ENCODE results near the gene ENO2.
A peak's percentile ranks its signal among the peaks of the same experiment; 100 is the strongest.

The ENO2 gene

DNA sequence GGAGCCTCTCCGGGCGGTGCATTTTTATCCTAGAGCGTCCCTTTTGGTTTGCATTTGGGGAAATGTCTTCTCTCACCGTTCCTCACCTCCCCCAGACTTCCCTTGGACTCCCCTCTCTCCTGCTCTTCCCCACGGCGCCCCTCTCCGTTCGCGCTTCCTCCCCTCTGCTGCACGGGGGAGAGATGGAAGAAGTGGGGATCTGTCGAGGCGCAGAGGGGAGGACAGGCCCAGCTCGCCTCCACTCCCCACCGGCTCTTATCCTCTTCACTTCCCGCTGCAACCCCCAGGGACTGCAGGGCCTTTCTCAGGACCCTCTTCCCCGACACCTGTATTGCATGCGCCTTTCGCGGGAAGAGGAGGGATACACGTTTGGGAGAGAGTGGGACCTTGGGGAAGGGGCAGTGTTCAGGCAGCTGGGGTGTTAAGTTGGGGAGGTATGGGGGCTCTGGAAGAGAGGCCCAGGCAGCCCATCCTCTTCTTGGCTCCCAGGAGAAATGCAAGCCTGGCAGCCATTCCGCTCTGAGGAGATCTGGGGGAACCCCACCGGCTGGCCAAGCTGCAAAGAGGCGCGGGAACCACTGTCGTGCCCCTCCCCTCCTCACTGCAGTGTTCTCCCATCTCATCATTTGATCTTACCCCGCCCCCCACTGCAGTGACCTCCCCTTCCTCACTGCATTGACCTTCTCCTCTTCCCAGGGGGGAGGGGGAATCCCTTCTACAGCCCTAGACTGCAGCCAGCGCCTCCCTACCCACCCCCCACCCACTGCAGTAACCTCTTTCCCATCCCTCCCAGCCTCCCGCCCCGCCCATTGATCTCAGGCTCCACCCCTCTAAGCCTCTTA, 788 bp downstream of the ENO2 start:
- DNase-seq: no peak

DNA sequence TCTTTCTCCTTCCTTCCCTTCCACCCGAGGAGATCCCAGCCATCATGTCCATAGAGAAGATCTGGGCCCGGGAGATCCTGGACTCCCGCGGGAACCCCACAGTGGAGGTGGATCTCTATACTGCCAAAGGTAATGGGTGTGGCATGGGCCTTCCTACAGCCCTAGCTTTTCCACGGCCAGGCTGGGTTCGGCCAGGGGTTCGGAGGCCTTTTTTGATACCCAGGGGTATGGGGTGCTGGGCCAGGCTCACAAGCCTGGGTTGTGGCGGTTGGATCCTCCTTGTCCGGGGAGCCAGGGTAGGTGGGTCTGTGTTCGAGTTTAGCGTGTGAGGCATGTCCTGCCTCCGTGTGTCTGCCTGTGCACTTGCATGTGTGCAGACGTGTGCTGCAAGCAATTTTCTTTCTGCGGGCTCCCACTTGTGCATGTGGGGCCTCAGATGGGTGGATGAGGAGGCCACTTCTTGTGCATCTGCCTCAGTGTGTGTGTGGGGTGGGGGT, 1.5 kb downstream of the ENO2 start:
- DNase-seq: no peak

GRCh38 chr12:6916426-6917200, 2.2 kb downstream of the ENO2 start:
- no peak for DNase-seq

DNA sequence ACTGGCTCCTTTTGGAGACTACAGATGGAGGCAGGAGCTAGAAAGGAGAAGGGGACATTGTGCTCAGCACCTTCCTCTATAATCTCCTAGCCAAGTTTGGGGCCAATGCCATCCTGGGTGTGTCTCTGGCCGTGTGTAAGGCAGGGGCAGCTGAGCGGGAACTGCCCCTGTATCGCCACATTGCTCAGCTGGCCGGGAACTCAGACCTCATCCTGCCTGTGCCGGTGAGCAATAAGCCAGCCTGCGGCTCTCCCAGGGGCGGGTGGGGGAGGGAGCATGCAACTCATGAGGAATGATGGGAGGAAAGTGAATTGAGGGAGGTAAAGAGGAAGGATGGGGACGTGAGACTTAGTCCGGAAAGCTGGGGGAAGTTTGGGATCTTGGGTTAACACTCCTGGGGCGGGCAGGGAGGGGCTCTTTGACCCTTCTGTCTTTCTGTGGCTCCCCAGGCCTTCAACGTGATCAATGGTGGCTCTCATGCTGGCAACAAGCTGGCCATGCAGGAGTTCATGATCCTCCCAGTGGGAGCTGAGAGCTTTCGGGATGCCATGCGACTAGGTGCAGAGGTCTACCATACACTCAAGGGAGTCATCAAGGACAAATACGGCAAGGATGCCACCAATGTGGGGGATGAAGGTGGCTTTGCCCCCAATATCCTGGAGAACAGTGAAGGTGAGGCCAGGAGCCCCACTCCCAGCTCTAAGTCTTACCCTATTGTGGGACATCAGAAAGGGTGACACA, 3.3 kb downstream of the ENO2 start:
- no peak for DNase-seq

DNA sequence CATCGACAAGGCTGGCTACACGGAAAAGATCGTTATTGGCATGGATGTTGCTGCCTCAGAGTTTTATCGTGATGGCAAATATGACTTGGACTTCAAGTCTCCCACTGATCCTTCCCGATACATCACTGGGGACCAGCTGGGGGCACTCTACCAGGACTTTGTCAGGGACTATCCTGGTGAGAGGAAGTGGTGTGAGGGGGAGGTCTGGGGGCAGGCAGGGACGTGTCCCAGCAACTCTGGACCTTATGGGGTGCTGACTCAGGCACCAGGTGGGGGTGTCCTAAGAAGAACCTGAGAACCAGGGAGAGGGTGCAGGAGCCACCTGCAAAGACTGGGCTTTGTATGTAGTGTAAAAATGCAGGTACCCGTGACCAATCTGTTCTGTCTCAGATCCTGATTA, 5.2 kb downstream of the ENO2 start:
- no peak for DNase-seq

DNA sequence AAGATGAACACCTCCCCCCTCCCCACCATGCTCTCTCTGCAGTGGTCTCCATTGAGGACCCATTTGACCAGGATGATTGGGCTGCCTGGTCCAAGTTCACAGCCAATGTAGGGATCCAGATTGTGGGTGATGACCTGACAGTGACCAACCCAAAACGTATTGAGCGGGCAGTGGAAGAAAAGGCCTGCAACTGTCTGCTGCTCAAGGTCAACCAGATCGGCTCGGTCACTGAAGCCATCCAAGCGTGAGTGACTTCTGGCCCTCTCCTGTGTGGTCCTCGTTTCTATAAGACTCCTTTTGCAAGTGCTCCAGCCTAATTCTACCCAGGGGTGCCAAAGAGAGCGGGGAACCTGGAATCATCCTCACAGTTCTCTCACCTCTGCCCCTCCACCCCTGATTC, 7.2 kb downstream of the ENO2 start:
- DNase-seq: no peak

- DNase-seq: peak; percentile 66
These were observed 7.9 kb downstream of the ENO2 start for GRCh38 chr12:6921996-6922946.

DNA sequence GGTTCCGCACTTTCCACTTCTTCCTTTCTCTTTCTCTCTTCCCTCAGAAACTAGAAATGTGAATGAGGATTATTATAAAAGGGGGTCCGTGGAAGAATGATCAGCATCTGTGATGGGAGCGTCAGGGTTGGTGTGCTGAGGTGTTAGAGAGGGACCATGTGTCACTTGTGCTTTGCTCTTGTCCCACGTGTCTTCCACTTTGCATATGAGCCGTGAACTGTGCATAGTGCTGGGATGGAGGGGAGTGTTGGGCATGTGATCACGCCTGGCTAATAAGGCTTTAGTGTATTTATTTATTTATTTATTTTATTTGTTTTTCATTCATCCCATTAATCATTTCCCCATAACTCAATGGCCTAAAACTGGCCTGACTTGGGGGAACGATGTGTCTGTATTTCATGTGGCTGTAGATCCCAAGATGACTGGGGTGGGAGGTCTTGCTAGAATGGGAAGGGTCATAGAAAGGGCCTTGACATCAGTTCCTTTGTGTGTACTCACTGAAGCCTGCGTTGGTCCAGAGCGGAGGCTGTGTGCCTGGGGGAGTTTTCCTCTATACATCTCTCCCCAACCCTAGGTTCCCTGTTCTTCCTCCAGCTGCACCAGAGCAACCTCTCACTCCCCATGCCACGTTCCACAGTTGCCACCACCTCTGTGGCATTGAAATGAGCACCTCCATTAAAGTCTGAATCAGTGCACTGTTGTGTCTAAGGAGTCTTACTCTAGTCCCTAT, 8.8 kb downstream of the ENO2 start:
- DNase-seq: no peak

- DNase-seq: no peak
These were observed 9.5 kb downstream of the ENO2 start for GRCh38 chr12:6923851-6924250.

DNA sequence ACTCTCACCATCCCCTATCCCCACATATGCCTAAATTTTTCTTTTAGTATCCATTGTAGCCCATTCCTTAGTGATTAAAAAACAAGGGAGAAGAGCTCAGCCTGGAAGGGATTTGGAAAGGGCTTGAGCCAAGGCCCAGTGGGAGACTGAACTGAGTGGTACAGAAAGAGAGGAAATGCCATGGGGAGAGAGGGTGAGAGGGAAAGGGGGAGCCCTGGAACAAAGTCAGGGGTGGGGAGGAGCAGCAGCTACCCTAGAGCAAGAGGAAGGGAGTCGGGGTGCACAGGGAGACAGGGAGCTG, 10.8 kb downstream of the ENO2 start:
- DNase-seq: no peak

GRCh38 chr12:6925540-6926279, 11.3 kb downstream of the ENO2 start:
- no peak for DNase-seq

DNA sequence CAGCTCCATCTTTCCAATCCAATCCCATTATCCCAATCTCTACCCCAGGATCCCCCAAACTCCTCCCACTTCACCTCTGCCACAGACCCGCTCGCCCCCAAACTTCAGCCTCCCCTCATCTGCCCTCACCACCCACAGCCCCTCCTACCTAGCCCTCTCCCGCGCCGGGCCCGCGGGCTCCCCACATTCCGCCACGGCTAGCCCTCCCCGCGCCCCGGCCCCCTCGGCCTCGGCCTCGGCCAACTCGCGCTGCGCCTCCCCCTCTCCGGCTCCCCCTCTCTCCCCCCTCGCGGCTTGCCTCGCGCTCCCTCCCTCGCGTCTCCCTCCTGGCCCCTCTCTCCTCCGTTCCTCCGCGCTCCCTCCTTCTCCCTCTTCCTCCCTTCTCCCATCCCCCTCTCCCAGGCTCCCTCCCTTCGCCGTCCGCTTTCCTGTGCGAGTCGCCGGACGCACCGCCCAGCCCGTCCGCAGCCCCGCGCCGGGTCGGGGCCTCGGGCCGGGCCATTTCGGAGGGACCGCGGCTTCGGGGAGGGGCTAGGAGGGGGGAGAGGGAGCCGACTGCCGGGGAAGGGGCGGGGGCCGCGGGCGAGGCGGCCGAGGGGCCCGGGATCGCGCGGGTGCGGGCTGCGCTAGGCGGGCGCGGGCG, 13.1 kb downstream of the ENO2 start, which contains the start of gene ATN1:
Gene ATN1 (plus strand): TSS at position 581 of the 643 bp plus-strand sequence. CDS start 6,043 bp downstream, outside the sequence.
- DNase-seq: peak; percentile 19

- DNase-seq: no peak
These were observed 13.8 kb downstream of the ENO2 start for GRCh38 chr12:6928022-6928702.

- no peak for DNase-seq
These were observed 14.5 kb downstream of the ENO2 start for GRCh38 chr12:6928703-6929407.

DNA sequence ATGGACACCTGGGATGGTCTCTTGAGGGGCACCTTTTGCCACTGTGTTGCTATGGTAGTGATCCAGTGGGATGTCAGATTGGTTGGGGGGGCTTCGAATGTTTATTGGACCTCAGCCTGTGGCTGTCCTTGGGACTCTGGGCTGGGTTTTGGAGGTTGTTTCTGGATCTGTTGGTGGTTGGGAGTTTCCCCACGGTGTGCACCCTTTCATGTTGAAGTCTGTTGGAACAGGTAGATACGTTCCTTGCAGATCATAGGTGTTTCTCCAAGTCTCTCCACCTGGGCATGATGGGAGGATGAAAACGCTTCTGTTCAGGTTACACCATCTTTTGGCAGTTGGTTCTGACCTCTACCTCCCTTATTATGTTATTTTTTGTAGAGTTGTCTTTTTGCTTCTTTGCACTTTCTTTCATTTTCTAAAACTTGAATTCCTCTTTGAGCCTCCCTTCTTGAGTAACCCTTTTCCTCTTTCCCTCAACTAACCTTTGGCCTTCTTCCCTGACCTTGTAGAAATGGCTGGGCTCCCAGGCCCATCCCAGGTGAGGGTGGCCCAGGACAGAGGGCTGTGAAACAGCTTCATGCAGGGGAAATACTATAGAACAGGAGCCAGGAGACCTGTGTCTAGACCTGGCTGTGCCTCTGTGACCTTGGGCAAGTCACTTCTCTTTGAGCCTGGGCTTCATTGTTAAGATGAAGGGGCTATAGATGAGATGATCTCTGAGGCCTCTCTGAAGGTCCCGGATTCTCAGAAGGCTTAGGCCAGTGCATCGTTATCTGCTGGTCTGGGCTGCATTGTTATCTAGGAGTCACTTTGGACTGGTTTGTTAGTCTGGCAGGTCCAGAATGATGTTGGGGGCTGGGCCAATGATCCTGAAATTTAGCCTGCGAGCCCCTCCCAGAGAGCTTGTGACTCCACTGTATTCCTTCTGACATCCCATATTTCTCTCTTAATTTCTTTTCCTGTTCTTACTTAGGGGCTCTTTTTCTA, 15.4 kb downstream of the ENO2 start:
- no peak for DNase-seq

GRCh38 chr12:6932766-6933165, 18.4 kb downstream of the ENO2 start:
- DNase-seq: no peak

GRCh38 chr12:6934110-6934509, 19.7 kb downstream of the ENO2 start:
- no peak for DNase-seq
